Keratinocyte (primary cell): ENCODE measurements around the gene MAEA.

ENCODE experiments used
- EZH2 ChIP-seq: IDR thresholded peaks from one replicate; pipeline ENCODE4 v1.6.1; 2012; ENCODE audit warnings: inconsistent platforms, mild to moderate bottlenecking, low read length, moderate library complexity
- TF ChIP-seq, protein P1 (sequence below), 3 experiments: IDR thresholded peaks in 1 of 3; conservative IDR thresholded peaks in 1 of 3; optimal IDR thresholded peaks in 1 of 3; 2 replicates in 2 of 3; 3 replicates in 1 of 3; pipeline versions ENCODE3 to v1.5.1; 2011; ENCODE audit warnings: low read length in 3 of 3, mild to moderate bottlenecking in 3 of 3, moderate library complexity in 2 of 3, control low read depth in 1 of 3, inconsistent platforms in 1 of 3; ENCODE audit not compliant: insufficient read depth in 2 of 3; ENCODE audit errors: extremely low read depth in 1 of 3

DNA sequence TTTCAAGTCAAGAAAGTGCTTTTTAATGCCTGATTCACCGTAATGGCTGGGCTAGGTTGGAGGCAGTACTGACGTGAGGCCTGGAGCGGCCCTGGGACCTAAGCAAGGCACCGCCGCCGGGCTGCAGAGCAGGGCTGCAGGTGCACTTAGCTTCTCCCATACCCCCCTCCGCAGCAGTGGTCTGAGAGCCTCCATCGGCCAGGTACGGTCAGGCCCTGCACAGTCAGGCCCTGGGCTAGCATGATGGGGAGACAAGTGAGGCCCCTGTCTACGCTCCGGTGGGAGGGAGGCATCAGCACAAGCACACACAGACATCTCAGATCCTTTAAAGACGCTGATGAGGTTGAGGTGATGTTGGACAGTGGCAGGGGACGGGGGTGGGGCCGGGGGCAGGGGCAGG is 4.7 kb downstream of the MAEA start:
- TF ChIP-seq EZH2 = no peak
- TF ChIP-seq, protein P1, sequence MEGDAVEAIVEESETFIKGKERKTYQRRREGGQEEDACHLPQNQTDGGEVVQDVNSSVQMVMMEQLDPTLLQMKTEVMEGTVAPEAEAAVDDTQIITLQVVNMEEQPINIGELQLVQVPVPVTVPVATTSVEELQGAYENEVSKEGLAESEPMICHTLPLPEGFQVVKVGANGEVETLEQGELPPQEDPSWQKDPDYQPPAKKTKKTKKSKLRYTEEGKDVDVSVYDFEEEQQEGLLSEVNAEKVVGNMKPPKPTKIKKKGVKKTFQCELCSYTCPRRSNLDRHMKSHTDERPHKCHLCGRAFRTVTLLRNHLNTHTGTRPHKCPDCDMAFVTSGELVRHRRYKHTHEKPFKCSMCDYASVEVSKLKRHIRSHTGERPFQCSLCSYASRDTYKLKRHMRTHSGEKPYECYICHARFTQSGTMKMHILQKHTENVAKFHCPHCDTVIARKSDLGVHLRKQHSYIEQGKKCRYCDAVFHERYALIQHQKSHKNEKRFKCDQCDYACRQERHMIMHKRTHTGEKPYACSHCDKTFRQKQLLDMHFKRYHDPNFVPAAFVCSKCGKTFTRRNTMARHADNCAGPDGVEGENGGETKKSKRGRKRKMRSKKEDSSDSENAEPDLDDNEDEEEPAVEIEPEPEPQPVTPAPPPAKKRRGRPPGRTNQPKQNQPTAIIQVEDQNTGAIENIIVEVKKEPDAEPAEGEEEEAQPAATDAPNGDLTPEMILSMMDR (optimal IDR thresholded peaks at IDR 0.05 in 1 of 3, IDR thresholded peaks at IDR 0.05 in 1 of 3, conservative IDR thresholded peaks at IDR 0.05 in 1 of 3; ENCODE audit: extremely low read depth in 1 of 3, insufficient read depth in 2 of 3, low read length in 3 of 3) = no peak
